ENCODE data around the gene CRACDL. TPM values are rescaled to one million over a fixed set of nuclear protein-coding genes. Genes with fewer than 3 reads are reported as not detected.

Gene CRACDL
- polyA plus RNA-seq, 1 donor (not counting 4 experiments of a cell fraction or from before 2014, with no cell fraction given): 1.6 TPM

- Histone ChIP-seq H2AFZ (ENCODE audit: control insufficient read depth, low read length) (no peak overlapping the region), H3K4me1 (ENCODE audit: control insufficient read depth, extremely low read depth, insufficient read depth, low read length) (peaks cover 58% of the 10 kb centered on the region), H3K4me3 (ENCODE audit: control insufficient read depth in 2 of 3, extremely low read depth in 1 of 3, insufficient read depth in 2 of 3, low read depth in 1 of 3, low read length in 3 of 3) (no peak overlapping the region), H4K20me1 (ENCODE audit: control insufficient read depth, extremely low read depth, insufficient read depth, low read length) (peaks cover 4% of the 10 kb centered on the region), H3K9me1 (ENCODE audit: control insufficient read depth, extremely low read depth, insufficient read depth, low read length) (no peaks in the 10 kb centered on the region), H3K4me2 (ENCODE audit: control insufficient read depth, extremely low read depth, insufficient read depth, low read depth, low read length) (no peak overlapping the region), H3K27me3 (ENCODE audit: control insufficient read depth, extremely low read depth, insufficient read depth, low read length) (no peaks in the 10 kb centered on the region), H3K36me3 (ENCODE audit: control insufficient read depth in 2 of 2, extremely low read depth in 1 of 2, insufficient read depth in 2 of 2, low read length in 2 of 2) (no peaks in the 10 kb centered on the region), H3K9me3 (ENCODE audit: control insufficient read depth, low read depth, low read length) (no peaks in the 10 kb centered on the region), H3K27ac (ENCODE audit: control insufficient read depth, insufficient read depth, low read length) (no peak overlapping the region), H3K79me2 (ENCODE audit: control insufficient read depth, insufficient read depth, low read length) (no peaks in the 10 kb centered on the region), H3K9ac (ENCODE audit: control insufficient read depth, extremely low read depth, insufficient read depth, low read length) (no peak overlapping the region)
- TF ChIP-seq EZH2 (IDR thresholded peaks at IDR 0.05; ENCODE audit: low read length): no peak
- no peak for TF ChIP-seq CTCF (optimal IDR thresholded peaks at IDR 0.05 in 1 of 3, IDR thresholded peaks at IDR 0.05 in 1 of 3, conservative IDR thresholded peaks at IDR 0.05 in 1 of 3; ENCODE audit: extremely low read depth in 1 of 3, insufficient read depth in 2 of 3, low read length in 3 of 3)
- DNase-seq (ENCODE audit: low read depth, low spot score) (no peak), FAIRE-seq (no peak)
- dilution Hi-C loops (cut with MboI; ENCODE audit: extremely low pct_ligation_motif_present, low sequenced_read_pairs): no loop called here
Measured at GRCh38 chr2:98910349-98911125, 25.5 kb downstream of the CRACDL start.

GRCh38 chr2:98909317-98910211, 26.5 kb downstream of the CRACDL start:
- dilution Hi-C loops (cut with MboI; ENCODE audit: extremely low pct_ligation_motif_present, low sequenced_read_pairs): no loop called here

More at GRCh38 chr2:98909317-98910211, 26.5 kb downstream of the CRACDL start:
- TF ChIP-seq EZH2 (IDR thresholded peaks at IDR 0.05; ENCODE audit: low read length) (no peak), CTCF (optimal IDR thresholded peaks at IDR 0.05 in 1 of 3, IDR thresholded peaks at IDR 0.05 in 1 of 3, conservative IDR thresholded peaks at IDR 0.05 in 1 of 3; ENCODE audit: extremely low read depth in 1 of 3, insufficient read depth in 2 of 3, low read length in 3 of 3) (no peak)
- Histone ChIP-seq H3K36me3 (ENCODE audit: control insufficient read depth in 2 of 2, extremely low read depth in 1 of 2, insufficient read depth in 2 of 2, low read length in 2 of 2) (no peaks in the 10 kb centered on the region), H2AFZ (ENCODE audit: control insufficient read depth, low read length) (no peak overlapping the region), H3K9ac (ENCODE audit: control insufficient read depth, extremely low read depth, insufficient read depth, low read length) (no peak overlapping the region), H3K4me3 (ENCODE audit: control insufficient read depth in 2 of 3, extremely low read depth in 1 of 3, insufficient read depth in 2 of 3, low read depth in 1 of 3, low read length in 3 of 3) (no peak overlapping the region), H3K27ac (ENCODE audit: control insufficient read depth, insufficient read depth, low read length) (no peak overlapping the region), H3K9me3 (ENCODE audit: control insufficient read depth, low read depth, low read length) (no peaks in the 10 kb centered on the region), H3K79me2 (ENCODE audit: control insufficient read depth, insufficient read depth, low read length) (no peaks in the 10 kb centered on the region), H4K20me1 (ENCODE audit: control insufficient read depth, extremely low read depth, insufficient read depth, low read length) (peaks cover 4% of the 10 kb centered on the region), H3K4me1 (ENCODE audit: control insufficient read depth, extremely low read depth, insufficient read depth, low read length) (peaks cover 53% of the 10 kb centered on the region), H3K27me3 (ENCODE audit: control insufficient read depth, extremely low read depth, insufficient read depth, low read length) (no peaks in the 10 kb centered on the region), H3K9me1 (ENCODE audit: control insufficient read depth, extremely low read depth, insufficient read depth, low read length) (no peaks in the 10 kb centered on the region), H3K4me2 (ENCODE audit: control insufficient read depth, extremely low read depth, insufficient read depth, low read depth, low read length) (no peak overlapping the region)
- DNase-seq (ENCODE audit: low read depth, low spot score) (no peak), FAIRE-seq (no peak)

Measured in keratinocyte (primary cell).